HepG2 (cell line): ENCODE results near the gene ADIPOR2. TPM values are rescaled to one million over a fixed set of nuclear protein-coding genes. Genes with fewer than 3 reads are reported as not detected.

ENCODE experiments used
- DMAP1 ChIP-seq: IDR thresholded peaks from 2 replicates; pipeline ENCODE4 v1.6.1; 2016
- EED ChIP-seq: sonication (generic); formaldehyde crosslinking; IDR thresholded peaks from 2 replicates; pipeline ENCODE4 v1.5.0; 2020; ENCODE audit warnings: mild to moderate bottlenecking, missing genetic modification reagents
- FOXK2 ChIP-seq: fragments of 450-650 bp; IDR thresholded peaks from 2 replicates; pipeline ENCODE4 v1.6.1; 2016
- GZF1 ChIP-seq: sonication (generic); formaldehyde crosslinking; IDR thresholded peaks from 2 replicates; pipeline ENCODE4 v1.5.1; 2020; ENCODE audit warnings: mild to moderate bottlenecking, missing genetic modification reagents
- HNF4A ChIP-seq: sonication (generic); formaldehyde crosslinking; IDR thresholded peaks from 2 replicates; pipeline ENCODE4 v1.4.0; 2020; ENCODE audit warnings: missing genetic modification reagents
- HNF4G ChIP-seq, 2 experiments: sonication (generic) in 1 of 2; formaldehyde crosslinking in 1 of 2; IDR thresholded peaks; 2 replicates each; pipeline versions ENCODE4 v1.4.0 to v1.6.1; 2011 to 2020; ENCODE audit warnings: borderline replicate concordance in 2 of 2, low read depth in 2 of 2, mild to moderate bottlenecking in 2 of 2, low read length in 1 of 2, missing genetic modification reagents in 1 of 2, moderate library complexity in 1 of 2
- JUND ChIP-seq: sonication (generic); formaldehyde crosslinking; IDR thresholded peaks from 2 replicates; pipeline ENCODE4 v1.8.0; 2022; ENCODE audit warnings: mild to moderate bottlenecking, missing genetic modification reagents
- KDM6A ChIP-seq: IDR thresholded peaks from 2 replicates; pipeline ENCODE4 v1.6.1; 2016; ENCODE audit warnings: low read depth
- MBD4 ChIP-seq: IDR thresholded peaks from 2 replicates; pipeline ENCODE4 v1.6.1; 2012; ENCODE audit warnings: low read length, inconsistent platforms, borderline replicate concordance
- NFKBIZ ChIP-seq: IDR thresholded peaks from 2 replicates; pipeline ENCODE4 v1.6.1; 2018; ENCODE audit warnings: missing genetic modification reagents, missing compliant biosample characterization
- PRPF4 ChIP-seq: fragments of 200-400 bp; formaldehyde crosslinking; IDR thresholded peaks from 2 replicates; pipeline ENCODE4 v1.6.1; 2016; ENCODE audit warnings: low read length, low read depth; ENCODE audit not compliant: poor library complexity, severe bottlenecking
- SOX13 ChIP-seq, 3 experiments: fragments of 450-650 bp in 1 of 3; sonication (generic) in 1 of 3; formaldehyde crosslinking in 1 of 3; IDR thresholded peaks in 2 of 3; conservative IDR thresholded peaks in 1 of 3; 2 replicates each; pipeline versions ENCODE4 v1.5.0 to v1.6.1; 2016 to 2020; ENCODE audit warnings: antibody characterized with exemption in 1 of 3, mild to moderate bottlenecking in 1 of 3, missing compliant biosample characterization in 1 of 3, missing genetic modification reagents in 1 of 3, moderate library complexity in 1 of 3
- ZFYVE20 ChIP-seq: sonication (generic); formaldehyde crosslinking; IDR thresholded peaks from 2 replicates; pipeline ENCODE4 v1.8.0; 2023; ENCODE audit warnings: low read depth, mild to moderate bottlenecking, moderate library complexity, missing genetic modification reagents, borderline replicate concordance
- ZKSCAN1 ChIP-seq: fragments of 150-350 bp; IDR thresholded peaks from 2 replicates; pipeline ENCODE4 v1.6.1; 2014; ENCODE audit warnings: low read length
- ZNF10 ChIP-seq: sonication (generic); formaldehyde crosslinking; IDR thresholded peaks from 2 replicates; pipeline ENCODE4 v1.4.0; 2020; ENCODE audit warnings: mild to moderate bottlenecking, low read depth, missing genetic modification reagents, borderline replicate concordance
- ZNF143 ChIP-seq: sonication (generic); formaldehyde crosslinking; IDR thresholded peaks from 2 replicates; pipeline ENCODE4 v1.4.0; 2020; ENCODE audit warnings: missing genetic modification reagents
- ZNF234 ChIP-seq: sonication (generic); formaldehyde crosslinking; conservative IDR thresholded peaks from 2 replicates; pipeline ENCODE4 v1.5.1; 2020; ENCODE audit warnings: mild to moderate bottlenecking, missing genetic modification reagents
- ZNF510 ChIP-seq: sonication (generic); formaldehyde crosslinking; IDR thresholded peaks from 2 replicates; pipeline ENCODE4 v1.4.0; 2020; ENCODE audit warnings: low read depth, mild to moderate bottlenecking, missing genetic modification reagents
- ZNF75D ChIP-seq: sonication (generic); formaldehyde crosslinking; IDR thresholded peaks from 2 replicates; pipeline ENCODE4 v1.8.1; 2023; ENCODE audit warnings: missing genetic modification reagents, mild to moderate bottlenecking, borderline replicate concordance
- ZNF850 ChIP-seq: sonication (generic); formaldehyde crosslinking; conservative IDR thresholded peaks from 2 replicates; pipeline ENCODE4 v1.9.0; 2021; ENCODE audit warnings: mild to moderate bottlenecking, missing genetic modification reagents
- ZZZ3 ChIP-seq: sonication (generic); formaldehyde crosslinking; IDR thresholded peaks from 2 replicates; pipeline ENCODE4 v1.4.0; 2020; ENCODE audit warnings: missing genetic modification reagents, mild to moderate bottlenecking, borderline replicate concordance
- polyA plus RNA-seq, 8 experiments: library from polyadenylated mRNA; depleted of rRNA in 3 of 8; stranded (reverse) in 7 of 8; unstranded in 1 of 8; fragments of >200 nt; fragmentation: Illumina TruSeq in 4 of 8; extraction: Trizol in 4 of 8; gene quantifications; 2 replicates each; pipeline versions ENCODE4 v1.2.1 to v1.2.3, GENCODE V29; 2011 to 2016; ENCODE audit warnings: low read depth in 4 of 8, missing spikeins in 1 of 8, mixed read lengths in 1 of 8; ENCODE audit not compliant: insufficient read depth in 1 of 8
- total RNA-seq, 5 experiments: library from RNA; depleted of rRNA; stranded (reverse); fragments of >200 nt; fragmentation: Illumina TruSeq; extraction: Trizol; gene quantifications; 2 replicates each; pipeline ENCODE4 v1.2.3, GENCODE V29; 2016; ENCODE audit warnings: low read depth in 1 of 5
- TF ChIP-seq, protein P1 (sequence below): IDR thresholded peaks from 2 replicates; pipeline ENCODE4 v1.6.1; 2016; ENCODE audit warnings: low read depth, missing genetic modification reagents, missing compliant biosample characterization

Gene ADIPOR2
- total and polyA plus RNA-seq, 2 of the 13 experiments (the other 11 are each of a cell fraction or from before 2014, with no cell fraction given): 35.2 to 52.2 TPM

DNA sequence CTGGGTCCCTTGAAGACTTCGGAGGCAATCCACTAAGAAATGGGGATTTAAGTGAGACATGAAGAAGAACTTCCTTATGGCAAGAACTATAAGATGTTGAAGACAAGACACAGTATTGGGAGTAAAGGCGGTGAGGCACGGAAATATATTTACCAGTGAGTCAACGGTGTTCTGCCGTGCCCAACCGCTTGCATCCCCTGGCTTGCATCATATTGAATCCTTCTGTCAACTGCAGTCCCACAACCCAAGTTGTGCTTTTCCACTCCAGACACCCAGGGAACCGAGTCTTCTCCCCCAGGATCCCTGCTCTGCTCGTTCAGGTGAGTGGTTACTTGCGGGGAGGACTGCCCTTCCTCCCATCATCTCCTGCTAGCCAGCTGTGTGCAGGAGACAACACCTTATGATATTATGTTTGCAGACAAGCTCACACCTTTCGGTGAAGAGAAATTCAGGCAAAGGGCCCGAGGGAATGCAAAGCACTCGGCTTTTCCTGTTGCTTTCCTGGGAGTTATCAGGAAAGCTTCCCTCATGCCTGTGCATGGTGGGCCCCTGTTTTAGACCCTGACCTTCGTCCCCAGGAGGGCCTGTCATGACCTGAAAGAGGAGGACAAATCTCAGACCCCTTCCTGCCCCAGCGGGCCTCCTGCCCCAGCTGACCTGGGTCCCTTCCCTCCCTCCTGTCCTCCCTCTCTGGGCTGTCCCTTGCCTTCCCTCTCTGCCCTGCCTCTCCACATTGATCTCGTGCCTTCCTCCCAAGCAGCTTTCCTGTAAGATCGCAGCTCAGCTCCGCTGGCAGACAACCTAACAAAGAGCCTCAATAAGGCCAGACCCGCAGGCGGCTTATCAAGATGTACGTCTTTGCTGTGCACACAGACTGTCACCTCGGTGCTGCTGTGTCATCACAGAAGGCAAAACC lies 125.2 kb downstream of the ADIPOR2 start (continued):
- TF ChIP-seq ZZZ3 (CRISPR knock-in tag) (0 out of 2 replicates have a peak, but pooled peaks have one; percentile 38), ZNF850 (CRISPR knock-in tag) (no peak), ZFYVE20 (CRISPR knock-in tag) (no peak), ZNF75D (CRISPR knock-in tag) (no peak), GZF1 (CRISPR knock-in tag) (no peak), ZNF10 (CRISPR knock-in tag) (no peak), ZNF143 (no peak), ZNF234 (CRISPR knock-in tag) (no peak), KDM6A (CRISPR knock-in tag) (no peak), NFKBIZ (CRISPR knock-in tag) (no peak), FOXK2 (no peak), HNF4G (IDR thresholded peaks at IDR 0.05; ENCODE audit: borderline replicate concordance, low read depth, low read length) (peak; percentile 77), HNF4G (CRISPR knock-in tag; IDR thresholded peaks at IDR 0.05; ENCODE audit: borderline replicate concordance, low read depth) (peak; percentile 32; the same call in 1 of the 2 replicates), JUND (CRISPR knock-in tag) (no peak), ZNF510 (0 out of 2 replicates have a peak, but pooled peaks have one; percentile 57), MBD4 (no peak), EED (CRISPR knock-in tag) (no peak), HNF4A (CRISPR knock-in tag) (peak; percentile 76), SOX13 (IDR thresholded peaks at IDR 0.05) (no peak), SOX13 (CRISPR knock-in tag; conservative IDR thresholded peaks at IDR 0.05 in 1 of 2, IDR thresholded peaks at IDR 0.05 in 1 of 2) (peak in 1 of 2 experiments; percentile 19; a peak in 1 of 4 replicates), DMAP1 (no peak), PRPF4 (no peak), ZKSCAN1 (no peak)
- TF ChIP-seq, protein P1, sequence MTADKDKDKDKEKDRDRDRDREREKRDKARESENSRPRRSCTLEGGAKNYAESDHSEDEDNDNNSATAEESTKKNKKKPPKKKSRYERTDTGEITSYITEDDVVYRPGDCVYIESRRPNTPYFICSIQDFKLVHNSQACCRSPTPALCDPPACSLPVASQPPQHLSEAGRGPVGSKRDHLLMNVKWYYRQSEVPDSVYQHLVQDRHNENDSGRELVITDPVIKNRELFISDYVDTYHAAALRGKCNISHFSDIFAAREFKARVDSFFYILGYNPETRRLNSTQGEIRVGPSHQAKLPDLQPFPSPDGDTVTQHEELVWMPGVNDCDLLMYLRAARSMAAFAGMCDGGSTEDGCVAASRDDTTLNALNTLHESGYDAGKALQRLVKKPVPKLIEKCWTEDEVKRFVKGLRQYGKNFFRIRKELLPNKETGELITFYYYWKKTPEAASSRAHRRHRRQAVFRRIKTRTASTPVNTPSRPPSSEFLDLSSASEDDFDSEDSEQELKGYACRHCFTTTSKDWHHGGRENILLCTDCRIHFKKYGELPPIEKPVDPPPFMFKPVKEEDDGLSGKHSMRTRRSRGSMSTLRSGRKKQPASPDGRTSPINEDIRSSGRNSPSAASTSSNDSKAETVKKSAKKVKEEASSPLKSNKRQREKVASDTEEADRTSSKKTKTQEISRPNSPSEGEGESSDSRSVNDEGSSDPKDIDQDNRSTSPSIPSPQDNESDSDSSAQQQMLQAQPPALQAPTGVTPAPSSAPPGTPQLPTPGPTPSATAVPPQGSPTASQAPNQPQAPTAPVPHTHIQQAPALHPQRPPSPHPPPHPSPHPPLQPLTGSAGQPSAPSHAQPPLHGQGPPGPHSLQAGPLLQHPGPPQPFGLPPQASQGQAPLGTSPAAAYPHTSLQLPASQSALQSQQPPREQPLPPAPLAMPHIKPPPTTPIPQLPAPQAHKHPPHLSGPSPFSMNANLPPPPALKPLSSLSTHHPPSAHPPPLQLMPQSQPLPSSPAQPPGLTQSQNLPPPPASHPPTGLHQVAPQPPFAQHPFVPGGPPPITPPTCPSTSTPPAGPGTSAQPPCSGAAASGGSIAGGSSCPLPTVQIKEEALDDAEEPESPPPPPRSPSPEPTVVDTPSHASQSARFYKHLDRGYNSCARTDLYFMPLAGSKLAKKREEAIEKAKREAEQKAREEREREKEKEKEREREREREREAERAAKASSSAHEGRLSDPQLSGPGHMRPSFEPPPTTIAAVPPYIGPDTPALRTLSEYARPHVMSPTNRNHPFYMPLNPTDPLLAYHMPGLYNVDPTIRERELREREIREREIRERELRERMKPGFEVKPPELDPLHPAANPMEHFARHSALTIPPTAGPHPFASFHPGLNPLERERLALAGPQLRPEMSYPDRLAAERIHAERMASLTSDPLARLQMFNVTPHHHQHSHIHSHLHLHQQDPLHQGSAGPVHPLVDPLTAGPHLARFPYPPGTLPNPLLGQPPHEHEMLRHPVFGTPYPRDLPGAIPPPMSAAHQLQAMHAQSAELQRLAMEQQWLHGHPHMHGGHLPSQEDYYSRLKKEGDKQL (CRISPR knock-in tag): no peak
